Measurements from ENCODE around the gene SLC39A1. TPM values are rescaled to one million over a fixed set of nuclear protein-coding genes. Genes with fewer than 3 reads are reported as not detected.

SLC39A1 gene
- total and polyA plus RNA-seq, 4 experiments from 2014 or later: 21.6 to 47.3 (median 29.1) TPM

- peaks cover 53% of the 10 kb centered on the region for H3K4me1 ChIP-seq (ENCODE audit: insufficient read depth, low read length)
- no peak overlapping the region for H3K27ac ChIP-seq (ENCODE audit: low read depth, low read length)
- H3K36me3 ChIP-seq (ENCODE audit: insufficient read depth, low read length): no peaks in the 10 kb centered on the region
- Mint-ChIP-seq H3K27ac (peak overlapping the region in 6 of 7 donors; percentile 0 to 88 (median 58)), H3K4me1 (peaks cover 38 to 66% (median 52%) of the 10 kb centered on the region in 4 donors), H3K36me3 (peaks cover 0 to 27% of the 10 kb centered on the region in 2 donors), H3K9me3 (no peaks in the 10 kb centered on the region), H3K27me3 (no peaks in the 10 kb centered on the region), H3K4me3 (peak overlapping the region in 6 of 8 donors; percentile 2 to 51 (median 9))
- ChIA-PET POLR2A (ENCODE audit: partially characterized antibody) (interaction anchor here (1.0 to 8.6 kb wide), 3 partner anchors 15 to 29 kb away, joined by 3 to 142 read pairs (median 87); partner anchors contain the start of genes DENND4B, JTB and RPS27), CTCF (ENCODE audit: partially characterized antibody) (interaction anchor here (0.6 to 8.4 kb wide), 2 partner anchors 25 to 375 kb away, joined by 3 to 70 read pairs; partner anchors contain the start of gene RAB13)
- H3K4me3 ChIP-seq (ENCODE audit: low read length in 2 of 2): no peak overlapping the region
- intact Hi-C loops (cut with micrococcal nuclease): no loop called here
- no peaks in the 10 kb centered on the region for H3K27me3 ChIP-seq (ENCODE audit: insufficient read depth, low read length)
- H3K9me3 ChIP-seq (ENCODE audit: control insufficient read depth in 1 of 2, low read length in 2 of 2): no peaks in the 10 kb centered on the region
- no peak for DNase-seq
Observed at GRCh38 chr1:153961421-153961820, 1.9 kb downstream of the SLC39A1 start.

GRCh38 chr1:153960206-153960605, 3.1 kb downstream of the SLC39A1 start:
- Mint-ChIP-seq H3K4me3 (peak overlapping the region in 2 of 8 donors; percentile 1 to 18), H3K27me3 (no peaks in the 10 kb centered on the region), H3K27ac (peak overlapping the region in 3 of 7 donors; percentile 60 to 99 (median 91)), H3K4me1 (peaks cover 40 to 69% (median 53%) of the 10 kb centered on the region in 4 donors), H3K9me3 (no peaks in the 10 kb centered on the region), H3K36me3 (peaks cover 0 to 28% of the 10 kb centered on the region in 2 donors)
- no peak for DNase-seq
- H3K9me3 ChIP-seq (ENCODE audit: control insufficient read depth in 1 of 2, low read length in 2 of 2): no peaks in the 10 kb centered on the region
- no peak overlapping the region for H3K4me3 ChIP-seq (ENCODE audit: low read length in 2 of 2)
- no peaks in the 10 kb centered on the region for H3K27me3 ChIP-seq (ENCODE audit: insufficient read depth, low read length)
- peaks cover 54% of the 10 kb centered on the region for H3K4me1 ChIP-seq (ENCODE audit: insufficient read depth, low read length)
- ChIA-PET POLR2A (ENCODE audit: partially characterized antibody) (interaction anchor here (0.6 to 8.6 kb wide), 6 partner anchors 12 to 36 kb away, joined by 3 to 142 read pairs (median 10); partner anchors contain the start of genes DENND4B, JTB and RPS27), CTCF (ENCODE audit: partially characterized antibody) (no interaction called here)
- intact Hi-C loops (cut with micrococcal nuclease): no loop called here
- H3K36me3 ChIP-seq (ENCODE audit: insufficient read depth, low read length): no peaks in the 10 kb centered on the region
- no peak overlapping the region for H3K27ac ChIP-seq (ENCODE audit: low read depth, low read length)

GRCh38 chr1:153959454-153959853, 3.9 kb downstream of the SLC39A1 start:
- H3K9me3 Mint-ChIP-seq: no peaks in the 10 kb centered on the region
- Histone ChIP-seq H3K36me3 (ENCODE audit: insufficient read depth, low read length) (peaks cover 6% of the 10 kb centered on the region), H3K9me3 (ENCODE audit: control insufficient read depth in 1 of 2, low read length in 2 of 2) (no peaks in the 10 kb centered on the region), H3K4me1 (ENCODE audit: insufficient read depth, low read length) (peaks cover 60% of the 10 kb centered on the region), H3K4me3 (ENCODE audit: low read length in 2 of 2) (no peak overlapping the region), H3K27me3 (ENCODE audit: insufficient read depth, low read length) (no peaks in the 10 kb centered on the region), H3K27ac (ENCODE audit: low read depth, low read length) (peak overlapping the region; percentile 90)
- H3K27ac Mint-ChIP-seq: peak overlapping the region in 5 of 7 donors; percentile 60 to 99 (median 86)
- H3K4me3 Mint-ChIP-seq: peak overlapping the region in 1 of 8 donors; percentile 18
- no peak for DNase-seq
- intact Hi-C loops (cut with micrococcal nuclease): loop anchor here (2.0 to 5.0 kb wide), 2 partner anchors 27 to 177 kb away; partner anchors contain the start of gene RAB13
- peaks cover 43 to 74% (median 57%) of the 10 kb centered on the region in 4 donors for H3K4me1 Mint-ChIP-seq
- ChIA-PET POLR2A (ENCODE audit: partially characterized antibody) (interaction anchor here (0.6 to 8.6 kb wide), 9 partner anchors 8 to 37 kb away, joined by 3 to 142 read pairs (median 10); partner anchors contain the start of genes CREB3L4, DENND4B, GATAD2B and JTB), CTCF (ENCODE audit: partially characterized antibody) (interaction anchor here (4.3 kb wide), 1 partner anchor 14 kb away, joined by 31 read pairs; the partner anchor contains the start of gene DENND4B)
- no peaks in the 10 kb centered on the region for H3K27me3 Mint-ChIP-seq
- H3K36me3 Mint-ChIP-seq: peaks cover under 1 to 30% of the 10 kb centered on the region in 2 donors

GRCh38 chr1:153958961-153959260, 4.4 kb downstream of the SLC39A1 start:
- H3K27me3 Mint-ChIP-seq: no peaks in the 10 kb centered on the region
- no peaks in the 10 kb centered on the region for H3K9me3 Mint-ChIP-seq
- H3K36me3 Mint-ChIP-seq: peaks cover 6 to 35% of the 10 kb centered on the region in 2 donors
- ChIA-PET POLR2A (ENCODE audit: partially characterized antibody) (interaction anchor here (1.0 to 8.6 kb wide), 10 partner anchors 8 to 325 kb away, joined by 3 to 142 read pairs (median 10); partner anchors contain the start of genes CHTOP, CREB3L4, DENND4B and GATAD2B), CTCF (ENCODE audit: partially characterized antibody) (interaction anchor here (0.8 to 4.3 kb wide), 3 partner anchors 9 to 17 kb away, joined by 3 to 31 read pairs (median 11); partner anchors contain the start of genes CREB3L4 and DENND4B)
- Histone ChIP-seq H3K36me3 (ENCODE audit: insufficient read depth, low read length) (peaks cover 9% of the 10 kb centered on the region), H3K4me3 (ENCODE audit: low read length in 2 of 2) (no peak overlapping the region), H3K27ac (ENCODE audit: low read depth, low read length) (peak overlapping the region; percentile 90), H3K4me1 (ENCODE audit: insufficient read depth, low read length) (peaks cover 60% of the 10 kb centered on the region), H3K27me3 (ENCODE audit: insufficient read depth, low read length) (no peaks in the 10 kb centered on the region), H3K9me3 (ENCODE audit: control insufficient read depth in 1 of 2, low read length in 2 of 2) (no peaks in the 10 kb centered on the region)
- peak overlapping the region; percentile 88 to 99 (median 97) for H3K27ac Mint-ChIP-seq
- DNase-seq: no peak
- H3K4me1 Mint-ChIP-seq: peaks cover 44 to 75% (median 59%) of the 10 kb centered on the region in 4 donors
- intact Hi-C loops (cut with micrococcal nuclease): loop anchor here (1.0 to 5.0 kb wide), 6 partner anchors 8 to 177 kb away; partner anchors contain the start of genes CREB3L4, JTB and RAB13
- H3K4me3 Mint-ChIP-seq: peak overlapping the region; percentile 9 to 99 (median 99)

- H3K36me3 ChIP-seq (ENCODE audit: insufficient read depth, low read length): peaks cover 15% of the 10 kb centered on the region
- peak within 1 kb of the TSS; percentile 90 for H3K27ac ChIP-seq (ENCODE audit: low read depth, low read length)
- Mint-ChIP-seq H3K27me3 (no peaks in the 10 kb centered on the region), H3K4me3 (peak within 1 kb of the TSS; percentile 97 to 99 (median 99)), H3K4me1 (peaks cover 42 to 75% (median 57%) of the 10 kb centered on the region in 4 donors), H3K9me3 (no peaks in the 10 kb centered on the region), H3K36me3 (peaks cover 9 to 40% of the 10 kb centered on the region in 2 donors), H3K27ac (peak within 1 kb of the TSS; percentile 88 to 99 (median 97))
- no peaks in the 10 kb centered on the region for H3K27me3 ChIP-seq (ENCODE audit: insufficient read depth, low read length)
- ChIA-PET POLR2A (ENCODE audit: partially characterized antibody) (interaction anchor here (0.6 to 8.6 kb wide), 13 partner anchors 9 to 324 kb away, joined by 3 to 142 read pairs (median 7); partner anchors contain the start of genes CHTOP, CREB3L4, DENND4B and GATAD2B), CTCF (ENCODE audit: partially characterized antibody) (interaction anchor here (0.8 to 4.3 kb wide), 4 partner anchors 9 to 29 kb away, joined by 3 to 31 read pairs (median 10); partner anchors contain the start of genes CREB3L4, DENND4B and RAB13)
- peaks cover 61% of the 10 kb centered on the region for H3K4me1 ChIP-seq (ENCODE audit: insufficient read depth, low read length)
- no peaks in the 10 kb centered on the region for H3K9me3 ChIP-seq (ENCODE audit: control insufficient read depth in 1 of 2, low read length in 2 of 2)
- intact Hi-C loops (cut with micrococcal nuclease): loop anchor here (1.0 to 5.0 kb wide), 6 partner anchors 9 to 176 kb away; partner anchors contain the start of genes CREB3L4, JTB and RAB13
- peak within 1 kb of the TSS; percentile 80 to 99 for H3K4me3 ChIP-seq (ENCODE audit: low read length in 2 of 2)
- peak; percentile 95 to 99 (median 97) for DNase-seq
Observed at GRCh38 chr1:153958111-153958960, 5.0 kb downstream of the SLC39A1 start, which contains the start of gene CRTC2. Gene CRTC2, minus strand, starts transcription at chr1:153958612. Its CDS starts 115 bp downstream, at chr1:153958497.

GRCh38 chr1:153957744-153958110, 5.6 kb downstream of the SLC39A1 start:
- Mint-ChIP-seq H3K9me3 (no peaks in the 10 kb centered on the region), H3K27ac (peak overlapping the region; percentile 88 to 99 (median 97)), H3K4me1 (peaks cover 42 to 71% (median 55%) of the 10 kb centered on the region in 4 donors), H3K27me3 (no peaks in the 10 kb centered on the region), H3K36me3 (peaks cover 11 to 42% of the 10 kb centered on the region in 2 donors), H3K4me3 (peak overlapping the region; percentile 97 to 99 (median 99))
- Histone ChIP-seq H3K27me3 (ENCODE audit: insufficient read depth, low read length) (no peaks in the 10 kb centered on the region), H3K4me3 (ENCODE audit: low read length in 2 of 2) (peak overlapping the region; percentile 80 to 99), H3K36me3 (ENCODE audit: insufficient read depth, low read length) (peaks cover 18% of the 10 kb centered on the region), H3K4me1 (ENCODE audit: insufficient read depth, low read length) (peaks cover 59% of the 10 kb centered on the region), H3K27ac (ENCODE audit: low read depth, low read length) (peak overlapping the region; percentile 90), H3K9me3 (ENCODE audit: control insufficient read depth in 1 of 2, low read length in 2 of 2) (no peaks in the 10 kb centered on the region)
- CTCF ChIA-PET (ENCODE audit: partially characterized antibody): interaction anchor here (1.5 to 4.3 kb wide), 4 partner anchors 10 to 29 kb away, joined by 7 to 31 read pairs (median 10); partner anchors contain the start of genes CREB3L4, DENND4B and RAB13
- peak in 4 of 5 donors; percentile 46 to 72 (median 54) for DNase-seq
- intact Hi-C loops (cut with micrococcal nuclease): loop anchor here (1.0 to 5.0 kb wide), 6 partner anchors 10 to 175 kb away; partner anchors contain the start of genes CREB3L4, JTB and RAB13
- POLR2A ChIA-PET (ENCODE audit: partially characterized antibody): interaction anchor here (0.6 to 8.6 kb wide), 11 partner anchors 10 to 324 kb away, joined by 3 to 142 read pairs (median 17); partner anchors contain the start of genes CHTOP, CREB3L4, DENND4B and GATAD2B
